ENCODE measurements around the gene OGFOD3.

- no peak for TF ChIP-seq CTCF (IDR thresholded peaks at IDR 0.05)
- TF ChIP-seq POLR2A (IDR thresholded peaks at IDR 0.05), result no peak
These were observed 3.0 kb downstream of the OGFOD3 start for GRCh38 chr17:82415336-82415735.
